Esophagus muscularis mucosa (tissue), 4 donors: ENCODE results near the gene INSR. TPM values are rescaled to one million over a fixed set of nuclear protein-coding genes. Genes with fewer than 3 reads are reported as not detected.

Experiments used
- DNase-seq: peaks from one replicate; pipeline ENCODE4 v3.0.0-alpha.2; 2017; ENCODE audit errors: extremely low spot score
- H3K27ac ChIP-seq, 4 donors: fragments of 200-600 bp; sonication (generic); replicated peaks in 1 of 4; 1 replicate in 3 of 4; 2 replicates in 1 of 4; pipeline ENCODE4 v1.5.1; 2016 to 2019; ENCODE audit warnings: mild to moderate bottlenecking in 1 of 4
- H3K27me3 ChIP-seq, 4 donors: fragments of 200-600 bp; sonication (generic); one replicate each; pipeline versions ENCODE4 v1.5.1 to v1.6.0; 2016 to 2019
- H3K36me3 ChIP-seq, 4 donors: fragments of 200-600 bp; sonication (generic); one replicate each; pipeline ENCODE4 v1.5.1; 2016 to 2019
- H3K4me1 ChIP-seq, 4 donors: fragments of 200-600 bp; sonication (generic); one replicate each; pipeline ENCODE4 v1.5.1; 2016 to 2019
- H3K4me3 ChIP-seq, 4 donors: fragments of 200-600 bp; sonication (generic); 1 replicate in 2 of 4; 2 replicates in 2 of 4; pipeline ENCODE4 v1.5.1; 2016 to 2019; ENCODE audit warnings: mild to moderate bottlenecking in 4 of 4, moderate library complexity in 1 of 4
- H3K9me3 ChIP-seq, 4 donors: fragments of 200-600 bp; sonication (generic); 1 replicate in 3 of 4; 2 replicates in 1 of 4; pipeline ENCODE4 v1.5.1; 2016 to 2019
- CTCF ChIP-seq, 3 experiments: fragments of 200-600 bp in 2 of 3; fragments of 450-650 bp in 1 of 3; sonication (generic) in 2 of 3; IDR thresholded peaks; one replicate each; pipeline ENCODE4 v1.5.1; 2017 to 2019; ENCODE audit warnings: antibody characterized with exemption in 3 of 3, mild to moderate bottlenecking in 2 of 3, moderate library complexity in 1 of 3
- EP300 ChIP-seq: sonication (generic); formaldehyde crosslinking; IDR thresholded peaks from one replicate; pipeline ENCODE4 v1.6.1; 2017; ENCODE audit warnings: antibody characterized with exemption
- POLR2A ChIP-seq: fragments of 450-650 bp; IDR thresholded peaks from one replicate; pipeline ENCODE4 v1.6.1; 2017; ENCODE audit warnings: antibody characterized with exemption, moderate library complexity, mild to moderate bottlenecking, low read depth
- POLR2AphosphoS5 ChIP-seq, 2 donors: sonication (generic); formaldehyde crosslinking; IDR thresholded peaks; one replicate each; pipeline ENCODE4 v1.6.1; 2017; ENCODE audit warnings: antibody characterized with exemption in 2 of 2
- WGBS: methylation state at CpG from one replicate; pipeline ENCODE4 v1.1.5; 2018; 5-methylcytosine and 5-hydroxymethylcytosine counted together
- intact Hi-C: fragments of 100-400 bp; cut with DNase I; formaldehyde crosslinking; loops from one replicate; pipeline ENCODE4 v1.15.1; 2023
- total RNA-seq, 4 donors: library from RNA; depleted of rRNA; stranded (reverse); fragments of >200 nt; gene quantifications; one replicate each; pipeline versions ENCODE4 v1.1.0 to v1.2.1, GENCODE V29; 2016

INSR gene
- total RNA-seq, 4 donors from 2014 or later: 72.3 to 143 (median 92.5) TPM

GRCh38 chr19:7113233-7113632 lies 181.0 kb downstream of the INSR start:
- intact Hi-C loops: no loop called here
- H3K9me3 ChIP-seq: no peaks in the 10 kb centered on the region
- H3K27ac ChIP-seq: no peak overlapping the region
- no peaks in the 10 kb centered on the region for H3K27me3 ChIP-seq
- 100% methylated on average over 1 of the region's 1 CpG for WGBS
- H3K4me1 ChIP-seq: peaks cover 0 to 6% (median 0%) of the 10 kb centered on the region in 4 donors
- H3K36me3 ChIP-seq: peaks cover 0 to 38% (median 28%) of the 10 kb centered on the region in 4 donors
- no peak overlapping the region for H3K4me3 ChIP-seq
- DNase-seq: no peak
- no peak for TF ChIP-seq POLR2AphosphoS5 (IDR thresholded peaks at IDR 0.05)
- TF ChIP-seq POLR2A: no peak
- TF ChIP-seq CTCF (IDR thresholded peaks at IDR 0.05): no peak
- TF ChIP-seq EP300: no peak

- intact Hi-C loops: no loop called here
- DNase-seq: no peak
- no peak for TF ChIP-seq POLR2A
- no peak for TF ChIP-seq CTCF (IDR thresholded peaks at IDR 0.05)
- TF ChIP-seq POLR2AphosphoS5 (IDR thresholded peaks at IDR 0.05): no peak
- no peak for TF ChIP-seq EP300
Observed at GRCh38 chr19:7112675-7113074, 181.5 kb downstream of the INSR start.

GRCh38 chr19:7109678-7110289 lies 184.4 kb downstream of the INSR start:
- peaks cover 0 to 6% (median 0%) of the 10 kb centered on the region in 4 donors for H3K4me1 ChIP-seq
- no peak for DNase-seq
- TF ChIP-seq POLR2AphosphoS5 (IDR thresholded peaks at IDR 0.05) (no peak), POLR2A (no peak), EP300 (no peak), CTCF (IDR thresholded peaks at IDR 0.05) (no peak)
- no peaks in the 10 kb centered on the region for H3K27me3 ChIP-seq
- H3K4me3 ChIP-seq: no peak overlapping the region
- WGBS: 61% methylated on average over 7 of the region's 8 CpGs
- no peaks in the 10 kb centered on the region for H3K9me3 ChIP-seq
- no peak overlapping the region for H3K27ac ChIP-seq
- intact Hi-C loops: no loop called here
- H3K36me3 ChIP-seq: peaks cover 0 to 4% (median 0%) of the 10 kb centered on the region in 4 donors

More at GRCh38 chr19:7112675-7113074, 181.5 kb downstream of the INSR start:
- WGBS: 88% methylated on average over 4 of the region's 4 CpGs
- Histone ChIP-seq H3K36me3 (peaks cover 0 to 32% (median 25%) of the 10 kb centered on the region in 4 donors), H3K9me3 (no peaks in the 10 kb centered on the region), H3K27me3 (no peaks in the 10 kb centered on the region), H3K27ac (no peak overlapping the region), H3K4me1 (peaks cover 0 to 6% (median 0%) of the 10 kb centered on the region in 4 donors), H3K4me3 (no peak overlapping the region)

GRCh38 chr19:7106711-7107657 lies 187.2 kb downstream of the INSR start:
- TF ChIP-seq CTCF (IDR thresholded peaks at IDR 0.05): no peak
- no peak for TF ChIP-seq POLR2A
- no peak for TF ChIP-seq EP300
- TF ChIP-seq POLR2AphosphoS5 (IDR thresholded peaks at IDR 0.05): no peak
- 84% methylated on average over 10 of the region's 10 CpGs for WGBS
- peaks cover 0 to 6% (median 0%) of the 10 kb centered on the region in 4 donors for H3K4me1 ChIP-seq
- H3K36me3 ChIP-seq: no peaks in the 10 kb centered on the region
- intact Hi-C loops: no loop called here
- no peak overlapping the region for H3K4me3 ChIP-seq
- no peak overlapping the region for H3K27ac ChIP-seq
- H3K9me3 ChIP-seq: no peaks in the 10 kb centered on the region
- peaks cover 0 to 7% (median 0%) of the 10 kb centered on the region in 4 donors for H3K27me3 ChIP-seq
- DNase-seq: no peak
